Measurements from ENCODE around the gene TPCN1. TPM values are rescaled to one million over a fixed set of nuclear protein-coding genes. Genes with fewer than 3 reads are reported as not detected.
A peak's percentile ranks its signal among the peaks of the same experiment; 100 is the strongest.

Gene TPCN1
- total RNA-seq, 1 donor from 2014 or later, result 9.1 TPM

GRCh38 chr12:113260636-113261300 lies 39.5 kb downstream of the TPCN1 start:
- no peak for DNase-seq (ENCODE audit: low spot score)

DNA sequence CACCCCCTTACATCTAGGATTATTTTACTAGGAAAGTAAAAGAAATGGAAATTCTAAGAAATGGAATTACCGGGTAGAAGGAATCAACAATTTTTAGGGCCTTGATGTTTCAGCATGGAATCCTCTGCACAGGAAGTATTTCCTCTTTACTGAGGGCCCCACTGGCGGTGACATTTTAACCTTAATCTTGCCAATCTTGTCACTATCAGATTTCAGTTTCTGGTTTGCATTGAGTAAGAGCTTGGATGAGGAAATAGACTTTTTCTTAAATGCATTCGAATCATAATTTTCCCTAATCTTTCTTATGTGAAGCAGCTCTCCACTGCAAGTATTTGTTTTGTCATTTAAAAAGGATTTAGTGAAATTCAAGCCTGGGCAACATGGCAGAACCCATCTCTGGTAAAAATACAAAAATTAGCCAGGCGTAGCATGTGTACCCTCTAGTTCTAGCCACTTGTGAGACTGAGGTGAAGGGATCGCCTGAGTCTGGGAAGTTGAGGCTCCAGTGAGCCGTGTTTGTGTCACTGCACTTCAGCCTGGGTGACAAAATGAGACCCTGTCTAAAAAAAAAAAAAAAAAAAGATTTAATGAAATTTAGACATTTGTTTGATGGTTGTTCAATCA lies 40.7 kb downstream of the TPCN1 start:
- DNase-seq (ENCODE audit: low spot score), result no peak

DNA sequence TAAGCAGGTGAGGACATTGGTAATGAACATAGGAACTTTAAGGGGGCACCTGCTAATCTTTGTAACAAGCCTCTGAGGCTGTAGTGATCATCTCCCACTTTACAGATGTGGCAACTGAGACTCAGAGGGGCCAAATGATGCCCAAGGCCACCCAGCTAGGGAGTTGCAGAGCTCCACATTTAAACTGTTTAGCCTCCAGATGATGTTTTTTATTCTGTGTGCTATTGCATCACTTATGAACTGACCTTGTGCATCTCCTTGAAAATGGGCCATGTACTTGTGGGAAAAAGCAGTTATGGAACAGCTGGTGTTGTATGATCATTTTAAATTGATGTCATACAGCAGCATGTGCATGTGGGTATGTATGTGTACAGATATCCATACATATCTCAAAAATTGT lies 41.4 kb downstream of the TPCN1 start:
- DNase-seq (ENCODE audit: low spot score), result no peak

- no peak for DNase-seq (ENCODE audit: low spot score)
These were observed 42.2 kb downstream of the TPCN1 start for GRCh38 chr12:113263431-113263963.

DNA sequence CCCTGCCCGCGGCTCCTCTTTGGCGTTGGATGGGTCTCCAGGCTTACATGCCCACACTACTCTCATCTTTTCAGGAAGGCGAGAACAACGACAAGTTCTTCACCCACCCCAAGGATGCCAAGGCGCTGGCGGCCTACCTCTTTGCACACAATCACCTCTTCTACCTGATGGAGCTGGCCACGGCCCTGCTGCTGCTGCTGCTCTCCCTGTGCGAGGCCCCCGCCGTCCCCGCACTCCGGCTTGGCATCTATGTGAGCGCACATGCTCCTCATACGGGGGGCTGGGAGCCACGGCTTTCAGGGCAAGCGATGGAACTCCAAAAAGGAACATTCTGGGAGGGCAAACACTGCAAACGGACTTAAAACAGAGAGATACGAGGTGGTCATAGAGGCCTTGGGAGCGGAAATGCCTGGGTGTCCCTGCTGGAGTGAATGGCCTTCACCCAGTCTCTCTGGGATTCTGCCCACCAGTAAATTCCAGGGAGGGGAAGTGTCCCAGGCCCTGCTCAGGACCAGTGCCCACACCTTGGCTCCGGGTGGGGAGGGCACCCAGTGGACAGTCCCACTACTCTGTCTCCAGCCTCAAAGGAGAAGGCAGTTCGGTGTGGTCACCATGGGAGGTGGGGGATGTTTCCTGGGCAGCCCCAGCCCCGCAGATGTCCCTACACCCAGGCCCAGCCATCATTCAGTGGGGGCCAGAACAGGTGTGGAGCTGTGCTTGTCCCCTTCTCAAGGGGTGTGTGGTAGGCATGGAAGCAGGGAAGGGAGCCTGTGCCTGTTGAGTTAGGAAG lies 45.0 kb downstream of the TPCN1 start:
- DNase-seq (ENCODE audit: low spot score), result no peak

GRCh38 chr12:113267621-113268020 lies 46.4 kb downstream of the TPCN1 start:
- no peak for DNase-seq (ENCODE audit: low spot score)

GRCh38 chr12:113268136-113268535 lies 46.9 kb downstream of the TPCN1 start:
- DNase-seq (ENCODE audit: low spot score), result no peak

- DNase-seq (ENCODE audit: low spot score), result no peak
These were observed 47.4 kb downstream of the TPCN1 start for GRCh38 chr12:113268621-113269020.

- no peak for DNase-seq (ENCODE audit: low spot score)
These were observed 48.1 kb downstream of the TPCN1 start for GRCh38 chr12:113269257-113269943.

- no peak for DNase-seq (ENCODE audit: low spot score)
These were observed 49.4 kb downstream of the TPCN1 start for GRCh38 chr12:113270709-113271009.

GRCh38 chr12:113271466-113271852 lies 50.2 kb downstream of the TPCN1 start:
- no peak for DNase-seq (ENCODE audit: low spot score)

DNA sequence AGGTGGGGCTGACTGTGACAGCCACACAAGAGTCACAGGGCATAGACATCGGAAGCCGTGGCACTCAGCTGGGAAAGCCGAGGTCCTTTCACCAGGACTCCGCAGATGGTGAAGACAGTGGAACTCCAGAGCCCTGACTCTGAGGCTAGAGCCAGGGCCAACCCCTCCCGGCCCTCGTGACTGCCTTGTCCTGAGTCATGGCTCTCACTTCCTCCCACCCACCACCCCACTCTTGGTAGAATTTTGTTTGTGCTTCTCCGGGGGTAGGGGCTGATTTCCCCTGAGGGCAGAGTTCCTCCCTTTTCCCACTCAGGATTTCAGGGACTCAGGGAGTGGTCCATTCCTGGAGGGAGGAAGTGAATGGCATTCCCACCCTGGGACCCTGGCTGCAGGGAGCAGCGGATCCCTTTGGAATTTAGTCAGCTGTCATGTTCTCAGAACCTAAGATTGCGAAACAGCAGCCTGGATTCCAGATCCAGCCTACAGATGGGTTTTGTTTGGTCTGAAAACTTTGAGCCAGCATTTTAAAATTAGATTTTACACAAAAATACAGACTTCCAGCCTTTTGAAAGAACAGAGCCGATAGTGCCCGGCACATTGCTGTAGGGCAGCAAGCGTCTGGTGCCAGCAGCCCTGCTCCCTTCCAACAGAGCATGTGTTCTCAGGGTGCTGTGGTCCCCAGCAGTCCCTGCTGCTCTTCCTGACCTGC lies 50.7 kb downstream of the TPCN1 start:
- peak; percentile 94 for DNase-seq (ENCODE audit: low spot score)

DNA sequence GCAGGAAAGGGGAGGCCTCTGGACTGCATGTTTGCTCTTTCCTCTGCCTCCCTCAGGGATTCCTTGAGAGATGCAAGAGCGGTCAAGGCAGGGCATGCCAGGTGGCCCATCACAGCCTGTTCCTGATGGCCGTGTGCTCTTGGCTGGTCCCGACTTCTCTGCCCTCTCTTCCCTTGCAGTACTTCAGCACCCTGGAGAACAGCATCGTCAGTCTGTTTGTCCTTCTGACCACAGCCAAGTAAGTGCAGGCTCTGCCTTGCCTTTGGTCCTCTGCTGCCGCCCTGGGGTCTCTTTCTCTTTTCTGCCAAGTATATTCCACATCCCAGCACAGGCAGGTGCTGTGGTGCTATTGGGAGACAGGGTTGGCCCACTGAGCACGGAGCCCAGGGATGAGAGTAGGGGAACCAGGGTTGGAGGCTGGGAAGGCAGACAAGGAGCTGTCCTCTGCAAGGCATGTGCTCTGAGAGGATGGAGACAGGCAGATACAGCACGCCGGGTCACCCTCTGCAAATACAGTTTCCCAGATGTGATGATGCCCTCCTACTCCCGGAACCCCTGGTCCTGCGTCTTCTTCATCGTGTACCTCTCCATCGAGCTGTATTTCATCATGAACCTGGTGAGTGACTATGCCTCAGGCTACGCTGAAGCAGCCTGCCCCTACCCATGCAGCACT lies 51.9 kb downstream of the TPCN1 start:
- DNase-seq (ENCODE audit: low spot score), result no peak

- DNase-seq (ENCODE audit: low spot score), result no peak
These were observed 53.6 kb downstream of the TPCN1 start for GRCh38 chr12:113274848-113275247.

DNA sequence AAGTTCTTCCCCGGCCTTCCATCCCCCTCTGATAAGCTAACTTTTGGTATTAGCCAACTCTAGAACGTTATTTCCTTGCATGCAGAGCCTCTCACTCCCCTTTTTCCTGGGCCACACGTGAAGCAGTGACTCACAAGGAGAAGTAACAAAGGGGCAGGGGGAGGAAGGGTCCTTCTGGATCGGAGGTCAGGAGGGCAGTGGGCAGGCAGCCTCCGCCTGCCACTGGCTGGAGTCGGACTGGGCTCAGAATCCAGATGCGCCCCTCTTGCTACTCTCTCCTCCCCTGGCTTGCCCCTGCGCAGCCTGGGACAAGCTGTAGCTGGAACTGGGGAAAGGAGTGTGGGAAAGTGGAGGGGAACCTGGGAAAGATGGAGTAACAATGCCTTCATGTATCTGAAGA lies 55.0 kb downstream of the TPCN1 start:
- no peak for DNase-seq (ENCODE audit: low spot score)

GRCh38 chr12:113276946-113277500 lies 55.8 kb downstream of the TPCN1 start:
- DNase-seq (ENCODE audit: low spot score), result no peak

DNA sequence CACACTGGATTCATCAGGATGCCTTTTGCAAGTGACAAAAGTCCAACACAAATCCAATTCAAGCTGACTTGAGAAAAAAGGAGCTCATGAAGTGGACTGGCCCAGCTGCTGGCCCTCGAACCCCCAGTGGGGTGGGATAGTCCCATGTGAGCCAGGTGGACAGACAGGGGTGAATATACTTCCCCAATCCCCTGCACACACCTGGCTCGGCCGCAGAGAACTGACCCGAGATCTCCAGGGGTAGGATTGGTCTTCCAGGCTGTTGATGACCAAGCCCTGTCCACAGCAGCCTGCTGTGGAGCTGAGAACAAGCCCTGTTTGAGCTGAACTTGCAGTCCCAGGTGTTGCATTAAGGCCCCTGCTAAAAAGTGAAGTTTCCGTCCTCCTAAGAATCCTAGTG lies 56.2 kb downstream of the TPCN1 start:
- DNase-seq (ENCODE audit: low spot score), result no peak

GRCh38 chr12:113278141-113278540 lies 56.9 kb downstream of the TPCN1 start:
- no peak for DNase-seq (ENCODE audit: low spot score)

DNA sequence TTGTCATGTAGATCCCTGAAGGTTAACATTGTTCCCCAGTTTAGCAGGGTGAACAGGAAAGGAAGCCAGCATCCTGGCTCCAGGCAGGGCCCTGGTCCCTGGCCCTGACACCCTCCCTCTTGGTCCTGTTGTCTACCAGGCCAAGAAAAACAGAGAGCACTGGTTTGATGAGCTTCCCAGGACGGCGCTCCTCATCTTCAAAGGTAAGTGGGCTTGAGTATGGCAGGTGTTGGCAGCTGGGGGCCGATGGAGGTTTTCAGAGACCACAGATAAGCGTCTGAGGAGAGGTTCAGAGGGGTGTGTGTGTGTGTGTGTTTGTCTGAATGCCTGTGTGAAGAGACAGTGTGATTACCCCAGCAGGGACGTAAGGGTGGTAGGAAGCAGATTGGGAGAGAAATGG lies 57.4 kb downstream of the TPCN1 start:
- DNase-seq (ENCODE audit: low spot score), result no peak

DNA sequence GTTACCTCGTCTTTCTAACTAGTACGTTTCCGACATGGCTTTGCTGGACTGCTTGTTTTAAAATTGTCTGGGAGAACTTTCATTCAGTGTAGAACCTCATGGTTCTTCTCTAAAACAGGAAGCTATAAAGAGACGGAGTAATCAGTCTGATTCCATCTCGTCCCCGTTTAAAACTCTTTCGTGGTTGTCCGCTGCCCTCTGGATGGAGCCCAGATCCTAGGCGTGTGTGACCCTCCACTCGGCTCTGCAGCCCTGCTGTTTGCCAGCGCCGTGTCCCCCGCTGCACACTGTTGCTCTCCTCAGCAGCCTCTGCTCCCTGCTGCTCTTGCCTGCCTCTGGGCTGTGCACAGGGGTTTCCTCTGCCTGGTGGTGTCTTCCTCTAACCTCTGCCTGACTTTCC lies 63.5 kb downstream of the TPCN1 start:
- no peak for DNase-seq (ENCODE audit: low spot score)

Measured in umbilical cord (tissue), 2 donors.